HG02970 (cell line): Measurements from ENCODE around the gene ST6GALNAC1.
"Not testable (repeated sequence)": the region's sequence is repeated elsewhere in the genome, so short reads cannot be mapped to it uniquely, and the experiment has no call there.

ENCODE experiments used
- ATAC-seq: cut with Tn5 transposase; IDR thresholded peaks from one replicate; pipeline ENCODE4 v1.9.1; 2021; ENCODE audit warnings: mild to moderate bottlenecking, moderate library complexity, moderate number of reproducible peaks; ENCODE audit not compliant: unreplicated experiment, low FRiP score

The ST6GALNAC1 gene

DNA sequence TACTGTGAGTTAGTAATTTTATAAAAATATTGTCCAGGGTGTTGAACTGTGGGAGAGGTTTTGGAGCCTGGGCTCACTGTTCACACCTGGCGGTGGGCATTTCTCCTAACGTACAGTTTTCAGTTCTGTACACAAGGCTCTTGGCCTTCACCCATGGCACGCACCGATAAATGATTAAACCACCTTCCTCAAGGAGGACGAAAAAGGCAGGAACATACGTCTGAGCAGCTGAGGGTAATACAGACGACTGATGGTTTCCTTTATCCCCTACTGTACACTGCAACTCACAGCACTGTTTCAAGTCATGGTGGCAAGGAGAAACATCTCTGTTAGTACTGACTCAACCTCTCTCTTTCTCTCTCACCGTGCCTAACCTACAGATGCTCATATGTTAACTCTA is 1.4 kb upstream of the ST6GALNAC1 start:
- no peak for ATAC-seq

DNA sequence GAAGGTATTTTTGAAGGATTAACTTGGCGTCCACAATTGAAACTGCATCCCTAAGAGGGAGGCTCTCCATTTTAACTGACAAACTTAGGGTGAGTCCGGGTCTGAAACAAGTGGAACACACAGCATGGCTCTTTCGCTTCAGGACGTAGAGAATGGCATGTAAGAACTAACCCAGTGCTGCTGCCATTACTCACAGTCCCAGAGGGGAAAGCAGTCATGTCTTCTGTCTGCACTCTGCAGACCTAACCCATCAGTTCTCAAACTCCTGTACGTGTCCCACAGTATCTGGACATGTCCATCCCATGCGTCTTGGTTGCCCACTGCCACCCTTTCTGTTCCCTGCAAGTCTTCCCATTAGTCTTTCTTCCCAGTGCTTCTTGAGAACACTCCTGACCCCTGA is 563 bp downstream of the ST6GALNAC1 start:
- no peak for ATAC-seq

DNA sequence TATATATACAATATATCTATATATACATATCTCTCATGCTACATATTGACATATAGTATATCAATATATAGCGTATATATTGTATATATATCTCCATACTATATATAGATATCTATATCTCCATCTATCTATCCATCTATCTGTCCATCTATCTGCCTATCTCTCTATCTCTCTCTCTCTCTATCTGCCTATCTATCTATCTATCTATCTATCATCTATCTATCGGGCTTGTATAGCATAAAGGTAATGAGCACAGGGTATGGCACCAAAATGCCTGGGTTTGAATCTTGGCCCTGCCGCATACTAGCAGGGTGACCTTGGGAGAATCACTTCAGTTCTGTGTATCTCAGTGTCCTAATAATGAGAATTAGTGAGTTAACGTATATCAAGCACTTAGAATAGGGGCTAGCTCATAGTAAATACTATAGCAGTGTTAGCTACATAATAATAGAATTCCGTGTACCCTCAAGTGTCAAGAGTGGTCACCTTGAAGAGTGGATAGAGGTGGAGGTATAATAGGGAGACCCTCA is 1.5 kb downstream of the ST6GALNAC1 start:
- no peak for ATAC-seq

DNA sequence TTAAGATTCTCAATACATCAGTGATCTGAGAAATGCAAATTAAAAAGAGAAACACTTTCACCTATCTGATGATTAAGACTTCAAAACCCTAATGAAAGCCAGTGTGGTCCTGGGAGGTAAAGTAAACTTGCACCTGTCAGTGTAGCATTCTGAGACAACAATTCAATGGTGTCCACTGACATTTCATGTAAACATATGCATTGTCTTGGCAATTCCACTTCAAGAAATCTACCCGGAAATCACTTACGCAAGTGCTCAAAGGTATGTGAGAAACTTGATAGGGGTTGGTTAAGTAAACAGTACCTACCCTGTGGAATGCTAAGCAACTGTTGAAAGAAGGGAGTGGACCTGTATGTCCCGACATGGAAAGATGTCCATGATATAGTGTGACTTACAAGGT is 2.1 kb downstream of the ST6GALNAC1 start:
- no peak for ATAC-seq

DNA sequence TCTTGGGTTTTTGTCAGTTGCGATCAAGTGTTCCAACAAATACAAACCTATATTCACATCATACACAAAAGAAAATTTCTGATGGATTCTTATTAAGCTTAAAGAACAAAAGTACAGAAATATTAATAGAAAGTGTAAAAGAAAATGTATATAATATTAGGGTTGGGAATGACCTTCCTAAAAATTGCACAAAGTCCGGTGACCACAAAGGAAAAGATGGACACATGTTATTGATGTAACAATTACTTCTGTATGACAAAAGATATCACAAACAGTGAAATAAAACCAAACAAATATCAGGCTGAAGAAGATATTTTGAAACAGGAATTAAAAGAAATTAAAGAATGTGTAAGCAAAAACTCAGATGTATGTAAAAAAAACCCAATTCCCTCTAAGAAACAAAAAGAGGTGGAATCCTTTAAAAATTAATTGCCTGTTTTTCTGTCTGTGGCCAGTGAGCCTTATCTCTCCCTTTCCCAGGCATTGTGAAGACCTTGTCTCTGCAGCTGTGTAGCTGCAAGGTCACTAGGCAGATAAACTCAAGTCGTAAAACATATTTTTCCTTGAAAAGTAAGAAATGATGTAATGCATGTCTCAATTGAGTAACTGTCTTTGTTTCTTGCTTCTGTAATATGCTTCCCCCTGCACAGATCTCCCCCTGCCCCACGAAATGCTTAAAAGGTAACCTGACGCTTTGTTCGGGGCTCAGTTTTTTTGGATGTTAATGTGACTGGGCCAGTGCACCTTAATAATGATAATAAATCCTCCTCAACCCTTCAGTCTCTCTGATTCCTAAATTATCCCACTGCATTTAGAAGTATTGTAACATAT is 2.8 kb downstream of the ST6GALNAC1 start:
- no peak for ATAC-seq

DNA sequence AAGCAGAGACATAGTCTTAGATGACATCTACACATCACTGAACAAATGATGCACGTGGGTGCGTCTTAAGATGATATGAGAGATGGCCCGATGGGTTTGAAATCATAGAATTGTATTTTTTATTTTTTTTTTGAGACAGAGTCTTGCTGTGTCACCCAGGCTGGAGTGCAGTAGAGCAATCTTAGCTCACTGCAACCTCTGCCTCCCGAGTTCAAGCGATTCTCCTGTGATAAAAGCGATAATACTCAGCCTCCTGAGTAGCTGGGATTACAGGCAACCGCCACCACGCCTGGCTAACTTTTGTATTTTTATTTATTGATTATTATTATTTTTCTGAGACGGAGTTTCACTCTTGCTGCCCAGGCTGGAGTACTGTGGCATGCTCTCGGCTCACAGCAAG is 5.3 kb downstream of the ST6GALNAC1 start:
- no peak for ATAC-seq

DNA sequence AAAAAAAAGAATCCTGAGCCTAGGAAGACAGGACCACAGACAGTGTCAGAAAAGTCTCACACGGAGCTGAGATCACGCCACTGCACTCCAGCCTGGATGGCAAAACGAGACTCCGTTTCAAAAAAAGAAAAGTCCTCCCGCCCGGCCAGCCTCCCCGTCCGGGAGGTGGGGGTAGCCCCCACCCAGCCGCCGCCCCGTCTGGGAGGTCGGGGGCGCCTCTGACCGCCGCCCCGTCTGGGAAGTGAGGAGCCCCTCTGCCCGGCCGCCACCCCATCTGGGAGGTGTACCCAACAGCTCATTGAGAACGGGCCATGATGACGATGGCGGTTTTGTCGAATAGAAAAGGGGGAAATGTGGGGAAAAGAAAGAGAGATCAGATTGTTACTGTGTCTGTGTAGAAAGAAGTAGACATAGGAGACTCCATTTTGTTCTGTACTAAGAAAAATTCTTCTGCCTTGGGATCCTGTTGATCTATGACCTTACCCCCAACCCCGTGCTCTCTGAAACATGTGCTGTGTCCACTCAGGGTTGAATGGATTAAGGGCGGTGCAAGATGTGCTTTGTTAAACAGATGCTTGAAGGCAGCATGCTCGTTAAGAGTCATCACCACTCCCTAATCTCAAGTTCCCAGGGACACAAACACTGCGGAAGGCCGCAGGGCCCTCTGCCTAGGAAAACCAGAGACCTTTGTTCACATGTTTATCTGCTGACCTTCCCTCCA is 6.9 kb downstream of the ST6GALNAC1 start:
- ATAC-seq, result not testable (repeated sequence)

DNA sequence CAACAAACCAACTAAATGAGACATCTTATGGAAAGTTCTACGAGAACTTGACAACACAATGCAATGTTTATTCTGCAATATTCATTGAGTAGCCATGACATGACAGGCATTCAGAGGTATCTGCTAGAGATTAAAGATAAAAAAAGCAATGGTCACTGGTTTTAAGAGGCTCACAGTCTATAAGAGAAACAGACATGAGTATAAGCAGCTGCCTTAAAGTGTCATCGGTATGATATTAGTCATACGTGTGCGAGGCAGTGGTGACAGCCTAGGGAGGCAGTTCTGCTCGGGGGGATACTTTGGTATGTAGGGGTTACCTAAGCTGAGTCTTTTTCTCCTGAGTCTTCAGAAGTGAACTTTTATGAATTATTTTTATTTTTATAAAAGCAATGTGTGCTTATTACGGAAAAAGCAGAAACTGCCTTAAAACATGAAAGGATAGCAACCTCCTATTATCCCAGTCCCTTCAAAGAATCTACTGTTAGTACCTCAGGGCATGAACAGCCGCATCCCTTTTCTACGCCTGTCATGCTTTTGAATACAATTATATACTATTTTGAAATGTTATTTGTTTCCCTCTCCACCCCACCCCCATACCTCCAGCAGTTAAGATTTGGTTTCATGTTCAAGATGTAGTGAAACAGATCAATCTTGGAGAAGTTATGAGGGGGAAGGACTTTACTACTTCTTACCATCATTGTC is 7.7 kb downstream of the ST6GALNAC1 start:
- no peak for ATAC-seq

DNA sequence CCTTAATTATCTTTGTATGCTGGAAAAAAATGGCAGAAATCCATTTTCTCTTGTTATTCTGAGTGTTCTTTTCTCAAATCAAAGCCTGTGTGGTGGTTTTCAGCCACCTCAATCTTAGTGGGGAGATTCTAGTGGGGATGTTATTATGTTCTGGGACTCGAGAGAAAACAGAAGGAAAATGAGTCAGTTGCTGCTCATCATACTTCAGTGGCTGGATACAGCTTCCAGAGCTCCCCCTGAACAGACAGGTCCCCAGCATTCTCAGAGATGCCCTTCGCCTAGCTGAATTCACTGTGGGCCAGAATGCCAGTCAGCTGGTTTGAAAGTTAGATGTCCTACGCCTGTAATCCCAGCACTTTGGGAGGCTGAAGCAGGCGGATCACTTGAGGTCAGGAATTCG is 8.5 kb downstream of the ST6GALNAC1 start:
- ATAC-seq, result no peak

DNA sequence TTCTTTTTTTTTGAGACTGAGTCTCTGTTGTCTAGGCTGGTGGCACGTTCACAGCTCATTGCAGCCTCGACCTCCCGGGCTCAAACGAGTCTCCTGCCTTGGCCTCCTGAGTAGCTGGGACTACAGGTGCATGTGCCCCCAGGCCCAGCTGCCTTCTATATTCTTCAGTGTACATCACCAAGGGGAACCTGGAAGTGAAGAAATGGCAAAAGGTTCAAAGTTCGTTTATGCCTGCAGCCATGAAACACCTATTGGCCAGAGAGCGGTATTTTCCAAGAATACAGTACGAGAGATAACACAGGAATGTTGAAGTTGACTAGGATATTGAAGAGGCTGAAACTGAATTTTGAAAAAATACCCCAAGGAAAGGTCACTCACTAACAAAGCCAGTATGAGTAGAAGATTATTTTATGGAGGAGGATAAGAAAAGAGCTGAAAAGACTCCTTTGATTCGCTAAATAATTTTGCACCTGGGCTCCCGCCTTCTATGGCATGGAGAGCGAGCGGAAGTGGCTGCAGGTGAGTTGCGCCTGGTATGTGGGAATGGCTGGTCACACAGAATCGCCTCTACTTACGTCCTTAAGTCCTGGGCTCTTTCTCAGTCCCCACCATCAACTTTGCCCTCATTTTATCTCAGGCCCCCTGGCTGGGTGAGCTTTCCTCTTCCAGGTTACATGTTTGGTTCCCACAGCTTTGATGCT is 9.8 kb downstream of the ST6GALNAC1 start:
- no peak for ATAC-seq

DNA sequence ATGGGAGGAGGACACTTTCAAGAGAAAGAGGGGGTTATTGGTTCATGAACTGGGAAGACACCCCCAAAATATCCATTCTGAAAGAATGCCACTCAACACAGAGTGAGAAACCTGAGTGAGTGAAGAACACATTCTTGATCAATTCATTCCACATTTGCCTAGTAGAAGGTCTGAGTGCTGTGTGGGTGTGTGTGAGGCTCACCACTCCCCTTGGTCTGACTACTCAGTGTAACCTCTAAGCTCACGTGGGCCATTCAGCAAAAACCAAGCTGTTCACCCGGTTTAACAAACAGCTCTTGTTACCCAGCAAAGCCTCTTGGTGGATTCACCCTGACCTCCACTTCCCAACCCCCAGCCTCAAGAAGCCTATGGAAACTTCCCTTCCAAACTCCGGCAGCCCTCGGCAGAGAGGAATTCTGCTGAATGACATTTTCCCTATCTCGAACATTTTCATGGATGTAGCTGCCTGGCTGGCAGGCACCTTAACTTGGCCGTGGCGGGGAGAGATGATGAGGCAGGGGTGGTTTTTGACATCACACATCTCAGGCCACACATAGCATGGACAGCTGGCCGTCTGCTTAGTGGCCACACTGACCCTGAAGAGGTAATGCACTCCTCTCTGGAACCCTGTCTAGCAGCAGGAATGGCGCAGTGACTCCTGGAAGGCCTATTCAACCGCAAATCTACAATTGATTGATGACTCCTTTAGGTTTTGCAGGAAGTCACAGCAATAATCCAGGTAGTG is 11.6 kb downstream of the ST6GALNAC1 start:
- ATAC-seq, result no peak

DNA sequence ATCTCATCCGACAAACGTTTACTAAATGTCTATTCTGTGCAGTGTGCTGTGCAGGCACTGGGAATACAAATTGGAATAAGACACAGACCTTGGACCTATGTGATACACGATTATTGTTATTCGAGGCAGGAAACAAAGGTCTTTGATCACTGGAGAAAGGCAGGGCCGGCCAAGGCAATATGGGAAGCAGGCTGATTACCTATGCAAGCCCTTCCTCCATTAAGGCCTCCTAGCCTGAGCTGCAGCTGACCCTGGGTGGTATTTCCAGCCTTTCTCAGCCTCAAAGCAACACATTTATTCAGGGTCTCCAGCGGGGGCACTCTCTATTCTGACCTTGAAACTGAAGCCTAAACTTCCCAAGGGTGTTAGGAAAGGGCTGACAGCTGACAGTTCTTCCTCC is 13.4 kb downstream of the ST6GALNAC1 start:
- no peak for ATAC-seq

DNA sequence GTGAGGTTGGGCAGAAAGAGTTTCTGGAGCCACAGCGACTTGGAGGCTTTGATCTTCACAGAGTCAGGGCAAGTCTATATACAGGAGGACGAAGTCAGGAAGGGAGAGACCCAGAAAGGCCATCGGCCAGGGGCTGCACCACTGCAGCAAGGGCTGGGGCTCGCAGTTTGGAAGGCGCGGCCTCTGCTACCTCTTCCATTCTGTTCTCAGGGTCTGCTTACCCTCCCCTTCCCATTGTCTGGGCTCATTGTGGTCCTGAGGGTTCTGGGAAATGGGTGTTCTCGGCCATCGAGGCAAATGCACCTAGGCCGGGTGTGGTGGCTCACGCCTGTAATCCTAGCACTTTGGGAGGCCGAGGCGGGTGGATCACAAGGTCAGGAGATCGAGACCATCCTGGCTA is 16.0 kb downstream of the ST6GALNAC1 start:
- no peak for ATAC-seq

DNA sequence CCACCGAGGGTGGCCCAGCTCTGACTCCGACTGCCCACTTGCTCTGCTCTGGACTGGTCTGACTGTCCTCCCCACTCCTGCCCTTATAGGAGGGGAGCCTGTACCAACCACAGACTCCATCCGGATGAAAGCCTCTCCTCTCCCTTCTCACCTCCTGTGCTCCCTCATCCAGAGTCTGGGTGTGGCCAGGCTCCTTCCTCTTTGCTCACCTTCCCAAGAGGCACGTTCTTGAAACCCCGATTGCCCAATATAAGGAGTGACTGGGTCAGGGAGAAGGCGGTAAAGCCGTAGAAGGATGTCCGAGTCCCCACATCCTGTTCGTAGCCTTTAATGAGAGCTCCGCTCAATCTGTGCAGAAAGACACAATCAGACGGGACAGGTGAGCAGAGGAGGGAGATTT is 17.1 kb downstream of the ST6GALNAC1 start:
- ATAC-seq, result no peak

DNA sequence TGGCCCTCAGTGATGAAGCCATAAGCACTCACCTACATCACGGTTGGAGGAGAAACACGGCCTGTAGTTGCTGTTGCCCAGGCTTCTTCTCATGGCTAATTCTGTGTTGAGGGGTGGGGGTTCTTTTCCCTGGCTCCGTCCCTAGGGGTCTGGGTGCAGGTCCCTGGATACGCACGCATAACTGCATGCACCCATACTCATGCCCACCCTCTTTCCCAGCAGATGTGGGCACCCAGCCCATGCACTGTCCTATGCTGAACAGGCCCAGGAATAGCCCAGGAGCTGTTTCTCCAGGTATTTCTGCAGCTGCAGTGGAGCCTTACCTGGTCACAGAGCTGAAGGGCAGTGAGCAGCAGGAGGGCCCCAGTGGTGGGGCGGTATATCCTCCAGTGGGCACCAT is 18.1 kb downstream of the ST6GALNAC1 start:
- ATAC-seq, result no peak

DNA sequence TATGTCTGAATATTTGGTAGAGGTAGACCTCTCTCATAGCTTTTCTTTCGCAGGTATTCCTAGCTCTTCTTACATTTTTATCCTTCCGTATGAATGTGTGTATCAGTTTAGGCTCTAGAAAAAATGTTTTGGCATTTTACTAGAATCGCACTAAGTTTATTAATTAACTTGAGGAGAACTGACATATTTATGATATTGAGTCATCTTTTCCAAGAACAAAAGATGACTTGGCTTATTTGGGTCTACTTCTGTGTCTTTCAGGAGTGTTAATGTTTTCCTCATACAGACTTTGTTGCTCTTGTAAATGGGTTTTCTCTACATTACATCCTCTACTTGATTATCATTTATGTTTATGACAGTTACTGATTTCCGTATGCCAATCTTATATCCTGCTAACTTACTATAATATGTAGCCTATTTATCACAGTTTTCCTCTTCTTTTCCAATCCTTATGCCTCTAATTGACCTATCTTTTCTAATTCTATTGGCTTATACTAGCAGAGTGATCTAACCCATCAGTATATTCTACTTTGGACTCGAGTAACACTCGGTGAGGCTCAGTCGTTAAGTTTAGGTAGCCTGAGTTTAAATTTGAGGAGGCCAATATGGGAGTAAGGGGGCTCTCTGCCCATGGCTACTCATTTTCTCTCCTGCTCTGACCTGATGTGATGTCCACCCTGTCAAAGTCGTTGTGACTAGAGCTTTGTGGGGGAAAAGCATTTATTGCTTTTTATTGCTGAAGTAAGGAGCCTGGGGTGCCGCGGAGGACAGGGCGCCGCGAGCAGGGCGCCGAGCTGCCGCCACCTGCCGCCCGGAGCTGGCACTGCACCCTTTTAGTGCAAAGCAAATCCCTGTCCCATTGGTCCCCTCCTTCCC is 20.0 kb downstream of the ST6GALNAC1 start:
- no peak for ATAC-seq

DNA sequence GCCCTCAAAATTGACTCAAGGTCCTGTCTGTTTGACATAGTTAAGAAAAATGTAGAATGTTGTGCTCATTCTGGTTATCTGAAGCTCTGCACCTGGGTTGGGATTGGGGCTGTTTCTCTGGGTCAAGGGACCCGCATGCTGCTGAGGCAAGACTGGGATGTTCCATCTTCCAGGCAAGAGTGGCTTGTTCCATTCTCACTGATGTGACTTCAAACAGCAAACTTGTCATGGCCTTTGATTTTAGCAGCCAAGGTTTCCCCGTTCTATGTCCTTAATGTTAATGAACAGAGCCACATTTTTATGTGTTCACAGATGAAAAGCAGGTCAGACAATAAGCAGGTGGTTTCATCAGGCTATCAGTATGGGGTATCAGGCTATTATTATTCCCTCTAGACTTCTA is 25.7 kb downstream of the ST6GALNAC1 start:
- no peak for ATAC-seq

DNA sequence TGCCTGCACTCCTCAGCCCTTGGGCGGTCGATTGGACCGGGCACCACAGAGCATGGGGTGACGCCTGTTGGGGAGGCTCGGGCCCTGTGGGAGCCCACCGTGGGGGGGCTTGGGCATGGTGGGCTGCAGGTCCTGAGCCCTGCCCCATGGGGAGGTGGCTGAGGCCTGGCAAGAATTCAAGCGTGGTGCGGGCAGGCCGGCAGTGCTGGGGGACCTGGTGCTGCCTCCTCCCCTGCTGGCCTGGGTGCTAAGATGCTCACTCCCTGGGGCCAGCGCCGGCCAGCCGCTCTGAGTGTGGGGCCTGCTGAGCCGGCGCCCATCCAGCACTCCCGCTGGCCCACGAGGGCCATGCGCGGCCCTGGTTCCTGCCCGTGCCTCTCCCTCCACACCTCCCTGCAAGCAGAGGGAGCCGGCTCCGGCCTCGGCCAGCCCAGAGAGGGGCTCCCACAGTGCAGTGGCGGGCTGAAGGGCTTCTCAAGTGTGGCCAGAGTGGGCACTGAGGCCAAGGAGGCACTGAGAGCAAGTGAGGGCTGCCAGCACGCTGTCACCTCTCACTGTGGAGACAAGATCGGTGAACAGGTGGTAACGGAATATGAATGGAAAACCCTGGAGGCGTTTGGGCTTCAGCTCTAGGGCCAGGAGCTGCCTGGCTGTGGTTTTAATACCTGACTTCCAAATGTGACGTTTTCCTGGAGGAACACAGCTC is 28.5 kb downstream of the ST6GALNAC1 start:
- no peak for ATAC-seq
